ENCODE results near the gene YTHDC2.

- TF ChIP-seq CTCF (IDR thresholded peaks at IDR 0.05; ENCODE audit: low read length) (no peak), EZH2 (optimal IDR thresholded peaks at IDR 0.05; ENCODE audit: low read depth, low read length) (no peak)
These were observed 60.9 kb downstream of the YTHDC2 start for GRCh38 chr5:113574417-113574816.
